Astrocyte of the cerebellum (primary cell): ENCODE results near the gene MAB21L1.

ENCODE experiments used
- DNase-seq: peaks from one replicate; pipeline ENCODE4 v3.0.0-alpha.2; 2011; ENCODE audit warnings: low read depth
- H3K4me3 ChIP-seq: 2 replicates; pipeline ENCODE4 v1.5.1; 2011; ENCODE audit warnings: mild to moderate bottlenecking, low read depth, low read length, moderate library complexity
- in situ Hi-C: cut with HindIII; loops from 2 replicates; pipeline ENCODE4 v1.10.0; 2017; ENCODE audit warnings: low sequenced_read_pairs
- TF ChIP-seq, protein P1 (sequence below): IDR thresholded peaks from 2 replicates; pipeline ENCODE4 v1.5.1; 2012; ENCODE audit warnings: low read length, low read depth, moderate library complexity, mild to moderate bottlenecking; ENCODE audit errors: missing control alignments

Gene MAB21L1

DNA sequence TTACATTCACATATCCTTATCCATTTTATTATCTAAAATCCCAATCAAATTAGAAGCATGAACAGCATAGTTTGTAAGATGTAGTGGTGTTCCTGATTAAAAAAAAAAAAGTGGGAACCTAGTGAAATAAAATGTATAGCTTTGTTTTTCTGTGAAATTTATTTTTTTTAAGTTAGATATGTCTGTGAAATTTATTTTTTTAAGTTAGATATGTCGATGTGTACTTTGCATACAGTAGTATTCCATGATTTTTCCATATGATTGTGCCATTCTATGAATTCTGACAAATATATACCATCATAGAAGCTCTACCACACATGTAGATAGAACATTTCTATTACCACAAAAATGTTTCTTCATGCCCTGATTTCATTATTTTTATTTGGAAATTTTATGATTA is 6.0 kb upstream of the MAB21L1 start:
- TF ChIP-seq, protein P1, sequence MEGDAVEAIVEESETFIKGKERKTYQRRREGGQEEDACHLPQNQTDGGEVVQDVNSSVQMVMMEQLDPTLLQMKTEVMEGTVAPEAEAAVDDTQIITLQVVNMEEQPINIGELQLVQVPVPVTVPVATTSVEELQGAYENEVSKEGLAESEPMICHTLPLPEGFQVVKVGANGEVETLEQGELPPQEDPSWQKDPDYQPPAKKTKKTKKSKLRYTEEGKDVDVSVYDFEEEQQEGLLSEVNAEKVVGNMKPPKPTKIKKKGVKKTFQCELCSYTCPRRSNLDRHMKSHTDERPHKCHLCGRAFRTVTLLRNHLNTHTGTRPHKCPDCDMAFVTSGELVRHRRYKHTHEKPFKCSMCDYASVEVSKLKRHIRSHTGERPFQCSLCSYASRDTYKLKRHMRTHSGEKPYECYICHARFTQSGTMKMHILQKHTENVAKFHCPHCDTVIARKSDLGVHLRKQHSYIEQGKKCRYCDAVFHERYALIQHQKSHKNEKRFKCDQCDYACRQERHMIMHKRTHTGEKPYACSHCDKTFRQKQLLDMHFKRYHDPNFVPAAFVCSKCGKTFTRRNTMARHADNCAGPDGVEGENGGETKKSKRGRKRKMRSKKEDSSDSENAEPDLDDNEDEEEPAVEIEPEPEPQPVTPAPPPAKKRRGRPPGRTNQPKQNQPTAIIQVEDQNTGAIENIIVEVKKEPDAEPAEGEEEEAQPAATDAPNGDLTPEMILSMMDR = no peak
- no peak overlapping the region for H3K4me3 ChIP-seq
- no peak for DNase-seq
- in situ Hi-C loops = no loop called here

GRCh38 chr13:35481777-35482176 is 5.3 kb upstream of the MAB21L1 start:
- TF ChIP-seq, protein P1 = no peak
- in situ Hi-C loops = no loop called here
- no peak overlapping the region for H3K4me3 ChIP-seq
- no peak for DNase-seq

DNA sequence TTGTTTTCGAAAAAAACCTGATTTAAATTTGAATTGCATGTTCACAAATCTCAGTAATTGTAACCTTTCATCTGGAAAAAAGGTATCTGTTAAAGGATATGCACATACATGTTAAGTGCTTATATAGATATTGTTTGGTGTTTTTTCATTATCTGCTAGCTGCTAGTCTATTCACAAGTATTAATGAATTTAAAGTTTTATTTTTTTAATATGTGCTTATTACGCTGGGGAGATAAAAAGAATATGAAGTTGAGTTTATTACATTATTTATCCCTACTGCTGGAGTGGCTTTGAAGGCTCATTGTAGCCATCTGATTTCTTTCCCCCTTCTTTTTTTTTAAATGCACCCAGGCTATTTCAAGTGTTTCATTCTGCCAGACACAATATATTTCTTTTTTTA is 3.9 kb upstream of the MAB21L1 start:
- TF ChIP-seq, protein P1 = no peak
- no peak for DNase-seq
- no peak overlapping the region for H3K4me3 ChIP-seq
- in situ Hi-C loops = no loop called here

DNA sequence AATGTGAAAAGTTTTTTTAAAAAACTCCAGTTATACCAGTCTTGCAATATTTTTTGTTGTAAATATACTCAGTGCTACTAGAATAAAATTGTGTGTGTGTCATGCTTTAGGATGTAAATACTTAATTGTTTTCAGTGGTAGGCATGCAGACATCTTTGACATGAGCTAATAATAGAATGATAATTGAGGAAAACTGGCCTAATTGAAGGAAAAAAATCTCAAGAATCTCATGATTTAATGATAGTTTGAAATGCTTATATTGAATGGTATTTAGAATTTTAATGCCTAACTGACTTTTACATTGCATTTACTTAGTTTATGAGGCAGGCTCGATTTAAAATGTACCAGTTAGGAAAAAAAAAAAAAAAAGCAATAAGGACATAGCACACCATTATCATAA is 3.2 kb upstream of the MAB21L1 start:
- in situ Hi-C loops = no loop called here
- TF ChIP-seq, protein P1 = no peak
- no peak overlapping the region for H3K4me3 ChIP-seq
- DNase-seq = no peak

- TF ChIP-seq, protein P1 = no peak
- no peak overlapping the region for H3K4me3 ChIP-seq
- in situ Hi-C loops = no loop called here
- DNase-seq = no peak
Measured at GRCh38 chr13:35479038-35479492, 2.6 kb upstream of the MAB21L1 start.

DNA sequence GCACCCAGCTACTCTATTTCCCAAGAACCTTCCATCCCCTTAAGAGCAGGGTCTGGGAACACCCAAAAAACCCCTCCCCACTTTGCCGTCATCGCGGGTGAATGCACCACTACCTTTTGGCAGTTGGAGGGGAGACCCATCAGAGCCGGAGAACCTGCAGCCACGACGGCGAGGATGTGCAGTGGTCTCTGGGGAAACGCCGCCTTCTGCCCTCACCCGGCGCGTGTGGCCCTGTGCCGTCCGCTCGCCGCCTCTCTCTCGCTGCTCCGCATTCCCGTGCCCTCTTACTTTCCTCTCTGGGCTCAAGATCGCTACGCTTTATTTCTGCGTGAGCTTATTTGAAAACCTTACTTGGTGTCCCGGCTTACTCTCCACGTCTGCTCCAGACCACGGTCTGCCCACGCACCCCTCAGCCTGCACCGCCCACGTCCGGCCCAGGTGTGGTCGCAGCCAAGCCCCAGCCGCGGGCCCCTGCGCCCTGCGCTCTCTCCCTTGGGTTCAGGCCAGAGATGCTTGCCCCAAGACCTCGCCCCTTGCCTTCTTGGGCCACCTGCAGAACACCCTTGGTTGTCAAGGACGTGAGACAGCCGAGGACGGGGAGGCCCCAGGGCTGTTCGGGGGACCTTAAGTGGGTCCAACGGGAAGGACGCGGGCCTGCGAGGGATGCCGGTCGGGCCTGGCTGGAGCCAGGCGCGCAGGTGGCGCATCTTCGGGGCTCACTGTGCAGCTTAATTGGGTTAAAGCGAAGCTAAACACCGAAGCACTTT is 2.0 kb upstream of the MAB21L1 start:
- no peak for DNase-seq
- peak overlapping the region; percentile 1 for H3K4me3 ChIP-seq
- in situ Hi-C loops = no loop called here
- TF ChIP-seq, protein P1 = no peak
